Tibial artery (tissue), 4 donors: ENCODE measurements around the gene RNASEH1.
A peak's percentile ranks its signal among the peaks of the same experiment; 100 is the strongest.

Experiments
- DNase-seq, 2 donors: peaks; one replicate each; pipeline ENCODE4 v3.0.0-alpha.2; 2019
- H3K27ac ChIP-seq, 2 donors: fragments of 200-600 bp; sonication (generic) in 1 of 2; 1 replicate in 1 of 2; 2 replicates in 1 of 2; pipeline ENCODE4 v1.5.1; 2018 to 2019; ENCODE audit warnings: mild to moderate bottlenecking in 1 of 2
- H3K27me3 ChIP-seq, 2 donors: fragments of 200-600 bp; sonication (generic) in 1 of 2; one replicate each; pipeline versions ENCODE4 v1.5.1 to v1.6.0; 2016 to 2019
- H3K36me3 ChIP-seq, 3 donors: fragments of 200-600 bp; sonication (generic) in 2 of 3; one replicate each; pipeline ENCODE4 v1.5.1; 2016 to 2019; ENCODE audit warnings: mild to moderate bottlenecking in 2 of 3
- H3K4me1 ChIP-seq, 4 donors: fragments of 200-600 bp; sonication (generic) in 2 of 4; 1 replicate in 3 of 4; 2 replicates in 1 of 4; pipeline ENCODE4 v1.5.1; 2016 to 2019
- H3K4me3 ChIP-seq, 2 donors: fragments of 200-600 bp; sonication (generic) in 1 of 2; 1 replicate in 1 of 2; 2 replicates in 1 of 2; pipeline ENCODE4 v1.5.1; 2018 to 2019; ENCODE audit warnings: mild to moderate bottlenecking in 2 of 2
- H3K9me3 ChIP-seq, 3 donors: fragments of 200-600 bp; sonication (generic) in 1 of 3; one replicate each; pipeline ENCODE4 v1.5.1; 2016 to 2019
- CTCF ChIP-seq, 2 experiments: fragments of 200-600 bp in 1 of 2; fragments of 450-650 bp in 1 of 2; IDR thresholded peaks; one replicate each; pipeline ENCODE4 v1.5.1; 2017 to 2019; ENCODE audit warnings: antibody characterized with exemption in 2 of 2, mild to moderate bottlenecking in 1 of 2, moderate library complexity in 1 of 2
- intact Hi-C: fragments of 100-400 bp; cut with DNase I; formaldehyde crosslinking; loops from one replicate; pipeline ENCODE4 v1.15.0; 2023; ENCODE audit warnings: low total_unique reads

Gene RNASEH1, protein sequence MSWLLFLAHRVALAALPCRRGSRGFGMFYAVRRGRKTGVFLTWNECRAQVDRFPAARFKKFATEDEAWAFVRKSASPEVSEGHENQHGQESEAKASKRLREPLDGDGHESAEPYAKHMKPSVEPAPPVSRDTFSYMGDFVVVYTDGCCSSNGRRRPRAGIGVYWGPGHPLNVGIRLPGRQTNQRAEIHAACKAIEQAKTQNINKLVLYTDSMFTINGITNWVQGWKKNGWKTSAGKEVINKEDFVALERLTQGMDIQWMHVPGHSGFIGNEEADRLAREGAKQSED

GRCh38 chr2:3558205-3559014 lies at the start of gene RNASEH1:
Gene RNASEH1 (minus strand): TSS chr2:3558333. CDS start chr2:3558260, 73 bp downstream.
- DNase-seq = peak; percentile 96 to 98
- Histone ChIP-seq H3K9me3 (no peaks in the 10 kb centered on the region), H3K4me1 (peaks cover 0 to 17% (median 10%) of the 10 kb centered on the region in 4 donors), H3K36me3 (peaks cover 20 to 37% (median 27%) of the 10 kb centered on the region in 3 donors), H3K4me3 (peak within 1 kb of the TSS; percentile 74 to 98), H3K27me3 (no peaks in the 10 kb centered on the region), H3K27ac (peak within 1 kb of the TSS; percentile 87 to 96)
- TF ChIP-seq CTCF (IDR thresholded peaks at IDR 0.05) = no peak
- intact Hi-C loops = loop anchor here (1.0 to 5.0 kb wide), 2 partner anchors 17 to 36 kb away; partner anchors contain the start of gene RPS7

DNA sequence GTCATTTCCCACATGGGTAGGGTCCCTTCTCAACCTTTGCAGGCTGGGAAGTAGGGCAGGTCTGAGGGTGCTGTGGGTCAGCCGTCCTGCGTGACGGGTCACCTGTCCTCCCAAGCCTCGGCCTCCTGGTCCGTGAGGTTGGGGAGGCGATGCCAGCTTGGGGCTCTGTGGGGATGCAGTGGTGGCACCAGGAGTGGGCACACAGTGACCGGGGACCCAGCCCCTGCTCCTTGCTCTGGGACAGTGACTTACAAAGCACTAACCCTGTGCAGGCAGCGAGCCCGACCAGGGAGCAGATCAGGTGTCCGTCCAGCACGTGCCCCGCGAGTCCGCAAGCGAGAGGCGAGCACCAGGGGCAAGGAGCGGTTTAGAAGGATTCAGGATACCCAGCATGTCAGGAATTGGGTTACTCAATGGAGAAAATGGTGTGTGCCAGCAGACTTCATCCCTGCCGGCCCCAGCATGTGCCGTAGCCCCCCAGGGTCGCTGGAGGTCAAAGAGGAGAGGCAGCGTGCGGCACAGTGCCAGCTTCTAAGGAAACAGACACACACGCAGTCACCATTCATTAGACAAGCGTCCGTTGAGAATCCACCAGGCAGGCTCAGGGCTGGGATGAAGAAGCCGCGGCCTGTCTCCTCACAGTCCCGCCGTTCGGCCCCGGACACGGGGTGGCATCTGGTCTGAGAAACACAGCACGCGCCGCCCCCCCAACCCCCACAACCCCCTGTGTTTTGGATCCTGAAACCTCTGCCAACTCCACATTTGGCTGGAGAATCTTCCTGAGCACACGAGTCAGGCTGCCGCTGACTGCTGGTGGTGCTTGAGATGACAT lies 48.5 kb upstream of the RNASEH1 start:
- intact Hi-C loops = no loop called here
- TF ChIP-seq CTCF (IDR thresholded peaks at IDR 0.05) = no peak
- peaks cover 0 to 7% of the 10 kb centered on the region in 2 donors for H3K27me3 ChIP-seq
- no peak overlapping the region for H3K27ac ChIP-seq
- H3K4me1 ChIP-seq = no peaks in the 10 kb centered on the region
- H3K4me3 ChIP-seq = no peak overlapping the region
- DNase-seq = no peak
- H3K36me3 ChIP-seq = no peaks in the 10 kb centered on the region
- no peaks in the 10 kb centered on the region for H3K9me3 ChIP-seq

GRCh38 chr2:3606028-3606369 lies 47.9 kb upstream of the RNASEH1 start:
- no peak overlapping the region for H3K27ac ChIP-seq
- no peaks in the 10 kb centered on the region for H3K36me3 ChIP-seq
- DNase-seq = no peak
- no peaks in the 10 kb centered on the region for H3K9me3 ChIP-seq
- no peak overlapping the region for H3K4me3 ChIP-seq
- H3K27me3 ChIP-seq = peaks cover 0 to 5% of the 10 kb centered on the region in 2 donors
- H3K4me1 ChIP-seq = no peaks in the 10 kb centered on the region
- intact Hi-C loops = no loop called here
- no peak for TF ChIP-seq CTCF (IDR thresholded peaks at IDR 0.05)

DNA sequence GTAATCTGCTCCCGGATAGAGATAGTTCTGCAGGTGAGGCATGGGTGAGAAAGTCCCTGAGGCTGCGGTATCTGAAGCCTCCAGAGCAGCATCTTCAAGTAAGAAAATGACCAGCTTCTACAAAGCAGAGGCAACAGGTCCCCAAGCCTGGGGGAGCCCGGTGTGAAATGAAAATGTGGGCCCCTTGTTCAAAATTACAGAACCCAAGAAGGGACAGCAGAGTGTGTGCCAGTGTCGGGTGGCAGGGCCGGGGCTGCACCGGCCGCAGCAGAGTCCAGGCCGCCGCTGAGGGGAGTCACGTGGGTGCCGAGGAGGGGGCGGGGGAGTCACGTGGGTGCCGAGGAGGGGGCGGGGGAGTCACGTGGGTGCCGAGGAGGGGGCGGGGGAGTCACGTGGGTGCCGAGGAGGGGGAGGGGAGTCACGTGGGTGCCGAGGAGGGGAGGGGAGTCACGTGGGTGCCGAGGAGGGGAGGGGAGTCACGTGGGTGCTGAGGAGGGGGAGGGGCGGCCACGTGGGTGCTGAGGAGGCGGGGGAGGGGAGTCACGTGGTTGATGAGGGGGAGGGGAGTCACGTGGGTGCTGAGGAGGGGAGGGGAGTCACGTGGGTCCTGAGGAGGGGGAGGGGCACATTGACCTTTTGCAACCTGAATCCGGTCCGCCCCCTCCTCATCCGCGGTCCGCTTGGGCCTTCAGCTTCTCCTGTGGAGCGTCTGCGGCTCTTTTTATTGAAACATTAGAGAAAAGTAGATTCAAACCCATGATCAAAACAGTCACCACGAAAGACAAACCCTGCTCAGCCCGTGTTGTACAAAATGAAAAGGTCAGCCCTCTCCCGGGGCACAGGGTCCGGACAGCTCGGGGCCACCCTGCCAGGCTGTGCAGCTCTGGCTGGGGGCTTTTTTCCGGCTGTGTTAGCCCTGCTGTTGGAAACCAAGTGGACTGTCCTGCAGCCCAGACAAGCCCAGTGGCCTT lies 47.1 kb upstream of the RNASEH1 start:
- Histone ChIP-seq H3K9me3 (no peaks in the 10 kb centered on the region), H3K4me3 (no peak overlapping the region), H3K4me1 (no peaks in the 10 kb centered on the region), H3K36me3 (no peaks in the 10 kb centered on the region), H3K27me3 (peaks cover 0 to 1% of the 10 kb centered on the region in 2 donors), H3K27ac (no peak overlapping the region)
- TF ChIP-seq CTCF (IDR thresholded peaks at IDR 0.05) = no peak
- DNase-seq = peak in 1 of 2 donors; percentile 55
- intact Hi-C loops = no loop called here
